ENCODE measurements around the gene SECTM1. TPM values are rescaled to one million over a fixed set of nuclear protein-coding genes. Genes with fewer than 3 reads are reported as not detected.

Gene SECTM1
- total RNA-seq, 6 experiments from 2014 or later: 1.7 to 3.9 (median 2.8) TPM

DNA sequence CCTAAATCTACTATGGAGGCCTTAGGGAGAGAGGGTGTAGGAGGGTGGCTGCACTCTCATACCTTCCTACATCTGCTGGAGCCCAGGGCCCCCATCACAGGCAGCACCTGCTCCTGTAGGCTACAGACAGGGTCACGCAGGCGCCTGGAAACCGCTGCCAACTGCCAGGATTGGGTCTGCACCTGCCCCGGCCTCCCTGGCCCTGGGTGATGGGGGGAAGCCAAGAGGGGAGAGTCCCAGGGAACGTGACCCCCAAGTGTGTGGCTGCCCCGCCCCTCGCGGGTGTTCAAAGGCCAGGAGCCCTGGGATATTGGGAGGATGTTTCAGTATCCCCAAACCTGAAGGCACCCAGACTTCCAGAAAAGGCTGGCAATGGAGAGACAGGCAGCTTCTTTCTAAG lies 19.9 kb upstream of the SECTM1 start:
- no peak for DNase-seq
- Mint-ChIP-seq H3K27me3 (ENCODE audit: insufficient read depth) (peaks cover 20% of the 10 kb centered on the region), H3K9me3 (no peaks in the 10 kb centered on the region), H3K36me3 (ENCODE audit: low read depth) (no peaks in the 10 kb centered on the region), H3K4me1 (ENCODE audit: low read depth) (peaks cover 18% of the 10 kb centered on the region), H3K4me3 (no peak overlapping the region), H3K27ac (no peak overlapping the region)
- TF ChIP-seq, protein P1, sequence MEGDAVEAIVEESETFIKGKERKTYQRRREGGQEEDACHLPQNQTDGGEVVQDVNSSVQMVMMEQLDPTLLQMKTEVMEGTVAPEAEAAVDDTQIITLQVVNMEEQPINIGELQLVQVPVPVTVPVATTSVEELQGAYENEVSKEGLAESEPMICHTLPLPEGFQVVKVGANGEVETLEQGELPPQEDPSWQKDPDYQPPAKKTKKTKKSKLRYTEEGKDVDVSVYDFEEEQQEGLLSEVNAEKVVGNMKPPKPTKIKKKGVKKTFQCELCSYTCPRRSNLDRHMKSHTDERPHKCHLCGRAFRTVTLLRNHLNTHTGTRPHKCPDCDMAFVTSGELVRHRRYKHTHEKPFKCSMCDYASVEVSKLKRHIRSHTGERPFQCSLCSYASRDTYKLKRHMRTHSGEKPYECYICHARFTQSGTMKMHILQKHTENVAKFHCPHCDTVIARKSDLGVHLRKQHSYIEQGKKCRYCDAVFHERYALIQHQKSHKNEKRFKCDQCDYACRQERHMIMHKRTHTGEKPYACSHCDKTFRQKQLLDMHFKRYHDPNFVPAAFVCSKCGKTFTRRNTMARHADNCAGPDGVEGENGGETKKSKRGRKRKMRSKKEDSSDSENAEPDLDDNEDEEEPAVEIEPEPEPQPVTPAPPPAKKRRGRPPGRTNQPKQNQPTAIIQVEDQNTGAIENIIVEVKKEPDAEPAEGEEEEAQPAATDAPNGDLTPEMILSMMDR (IDR thresholded peaks at IDR 0.05): no peak

DNA sequence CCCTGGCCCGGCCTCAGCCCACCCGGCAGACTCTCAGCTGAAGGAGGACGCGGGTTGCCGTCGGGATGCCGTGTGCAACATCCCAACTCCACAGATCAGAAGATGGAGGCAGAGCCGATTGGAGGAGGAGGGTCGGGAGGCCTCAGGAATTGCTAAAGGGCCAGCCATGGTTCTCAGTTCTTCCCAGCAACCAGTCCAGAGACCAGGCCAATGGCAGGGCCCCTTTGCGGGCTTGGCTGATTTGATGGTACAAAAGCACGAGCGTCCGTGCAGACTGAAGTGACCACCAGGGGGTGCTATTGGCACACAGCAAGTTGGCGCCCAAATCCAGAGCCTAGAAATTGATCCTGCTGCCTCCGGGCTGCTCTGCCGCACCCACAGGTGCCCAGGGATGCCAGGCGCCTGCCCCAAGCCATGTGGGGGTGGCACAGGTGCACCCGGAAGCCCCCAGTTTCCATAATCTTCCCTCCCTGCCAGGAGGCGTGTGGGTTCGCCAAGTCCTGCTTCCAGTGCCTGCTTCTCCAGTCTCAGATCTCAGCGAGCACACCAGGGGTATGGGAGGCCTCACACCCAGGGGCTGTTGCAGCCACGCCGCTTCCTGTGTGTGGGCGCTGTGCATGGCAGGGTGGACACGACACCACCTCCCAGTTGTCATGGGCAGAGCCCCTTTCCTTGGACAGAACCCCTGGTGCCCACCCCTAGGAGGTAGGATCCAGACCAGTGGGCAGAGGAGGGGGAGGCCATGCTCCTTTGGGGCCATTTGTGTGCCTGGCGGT lies 18.3 kb upstream of the SECTM1 start:
- H3K4me1 Mint-ChIP-seq (ENCODE audit: low read depth): peaks cover 15% of the 10 kb centered on the region

DNA sequence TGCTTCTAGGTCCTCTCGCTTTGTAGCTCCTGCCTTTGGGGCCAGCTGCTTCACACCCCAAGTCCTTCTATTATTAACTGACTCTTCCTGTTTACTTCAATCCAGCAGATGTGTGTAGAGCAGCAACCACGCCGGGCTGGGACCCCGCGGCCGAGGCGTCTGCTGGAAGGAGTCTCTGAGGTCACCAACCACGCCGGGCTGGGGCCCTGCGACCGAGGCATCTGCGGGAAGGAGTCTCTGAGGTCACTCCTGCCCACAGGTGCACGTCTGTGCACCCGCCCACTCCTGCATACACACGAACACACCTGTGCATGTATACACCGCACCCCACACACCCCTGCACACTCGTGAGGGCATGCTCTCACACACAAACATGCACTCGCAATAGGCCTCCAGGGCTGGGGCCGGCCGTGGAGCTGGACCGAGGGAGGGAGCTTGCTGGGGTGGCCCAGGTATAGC lies 17.7 kb upstream of the SECTM1 start:
- TF ChIP-seq, protein P1 (IDR thresholded peaks at IDR 0.05): no peak
- Mint-ChIP-seq H3K27me3 (ENCODE audit: insufficient read depth) (peaks cover 19% of the 10 kb centered on the region), H3K4me1 (ENCODE audit: low read depth) (peaks cover 15% of the 10 kb centered on the region), H3K4me3 (no peak overlapping the region), H3K9me3 (no peaks in the 10 kb centered on the region), H3K27ac (no peak overlapping the region), H3K36me3 (ENCODE audit: low read depth) (no peaks in the 10 kb centered on the region)
- DNase-seq: no peak

More for the DNA sequence above, 18.3 kb upstream of the SECTM1 start:
- TF ChIP-seq, protein P1 (IDR thresholded peaks at IDR 0.05): peak; percentile 100
- Mint-ChIP-seq H3K27ac (no peak overlapping the region), H3K4me3 (no peak overlapping the region), H3K27me3 (ENCODE audit: insufficient read depth) (peaks cover 20% of the 10 kb centered on the region), H3K9me3 (no peaks in the 10 kb centered on the region), H3K36me3 (ENCODE audit: low read depth) (no peaks in the 10 kb centered on the region)
- peak; percentile 76 for DNase-seq

GRCh38 chr17:82350182-82351030 lies 16.8 kb upstream of the SECTM1 start:
- Mint-ChIP-seq H3K36me3 (ENCODE audit: low read depth) (no peaks in the 10 kb centered on the region), H3K9me3 (no peaks in the 10 kb centered on the region), H3K4me1 (ENCODE audit: low read depth) (peaks cover 15% of the 10 kb centered on the region), H3K4me3 (no peak overlapping the region), H3K27me3 (ENCODE audit: insufficient read depth) (peaks cover 21% of the 10 kb centered on the region), H3K27ac (no peak overlapping the region)
- TF ChIP-seq, protein P1 (IDR thresholded peaks at IDR 0.05): peak; percentile 54; the same call in 1 of the 2 replicates
- peak; percentile 23 for DNase-seq

DNA sequence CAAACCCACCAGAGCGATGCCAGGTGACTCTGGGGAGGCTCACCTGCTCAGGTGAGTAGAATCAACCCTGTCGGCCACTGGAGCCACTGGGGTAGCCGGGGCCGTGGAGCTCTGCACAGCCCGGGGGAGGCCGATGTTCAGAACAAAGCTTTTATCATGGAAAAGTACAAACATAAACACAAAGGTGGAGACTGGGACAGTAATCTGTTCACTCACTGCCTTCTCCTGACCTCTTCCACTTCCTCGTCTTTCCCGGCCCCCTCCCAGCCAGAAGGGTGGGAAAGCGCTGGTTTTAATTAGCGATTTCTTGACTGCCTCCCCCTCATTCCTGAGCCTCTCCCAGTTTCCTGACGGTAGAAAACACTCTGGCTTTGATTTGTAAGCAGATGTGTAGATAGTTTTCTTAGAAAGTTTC lies 15.7 kb upstream of the SECTM1 start:
- H3K9me3 Mint-ChIP-seq: no peaks in the 10 kb centered on the region
- H3K4me3 Mint-ChIP-seq: peak overlapping the region; percentile 58
- DNase-seq: no peak
- peaks cover 21% of the 10 kb centered on the region for H3K27me3 Mint-ChIP-seq (ENCODE audit: insufficient read depth)
- no peak overlapping the region for H3K27ac Mint-ChIP-seq
- TF ChIP-seq, protein P1 (IDR thresholded peaks at IDR 0.05): no peak
- H3K36me3 Mint-ChIP-seq (ENCODE audit: low read depth): no peaks in the 10 kb centered on the region
- peaks cover 15% of the 10 kb centered on the region for H3K4me1 Mint-ChIP-seq (ENCODE audit: low read depth)
